ENCODE data around the gene COMTD1.

DNA sequence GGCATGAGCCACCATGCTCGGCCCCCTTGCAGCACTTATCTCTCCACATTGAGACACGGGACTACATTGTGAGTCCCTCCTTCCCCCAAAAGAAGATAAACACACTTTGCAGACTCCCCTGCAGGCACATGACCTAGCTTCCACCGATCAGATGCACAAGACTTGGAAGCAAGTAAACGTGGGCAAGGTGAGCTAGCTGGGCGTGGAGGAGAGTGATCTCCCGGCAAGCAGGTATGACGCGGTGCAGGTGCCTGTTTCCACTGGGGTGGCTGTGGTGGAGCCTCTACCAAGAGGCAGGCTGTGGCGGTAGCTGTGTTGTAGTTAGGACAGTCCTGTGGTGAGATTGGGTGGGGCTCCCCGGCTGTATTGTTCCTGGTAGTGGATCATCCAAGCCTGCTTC is 7.7 kb upstream of the COMTD1 start:
- no peak for TF ChIP-seq EZH2 (IDR thresholded peaks at IDR 0.05; ENCODE audit: insufficient read depth, poor library complexity, severe bottlenecking)
- TF ChIP-seq EZH2phosphoT487 (IDR thresholded peaks at IDR 0.05; ENCODE audit: insufficient read depth, low read depth), result no peak
